Left kidney (tissue), 8 donors: Measurements from ENCODE around the gene USP33. TPM values are rescaled to one million over a fixed set of nuclear protein-coding genes. Genes with fewer than 3 reads are reported as not detected.
"Not testable (repeated sequence)": the region's sequence is repeated elsewhere in the genome, so short reads cannot be mapped to it uniquely, and the experiment has no call there.

Experiments used
- DNase-seq: peaks from one replicate; pipeline ENCODE4 v3.0.0-alpha.2; 2013
- long read RNA-seq, 8 donors: transcript quantifications; one replicate each; lab custom pipeline, GENCODE V29; 2026
- polyA plus RNA-seq: library from polyadenylated mRNA; unstranded; fragments of 120-200 nt; gene quantifications from one replicate; pipeline ENCODE4 v1.2.1, GENCODE V29; 2013; ENCODE audit not compliant: insufficient read length

The USP33 gene
- polyA plus RNA-seq, result 121 TPM
- long read RNA-seq, donor 1, partial matches to known transcripts, result 5 of 8 reads
- long read RNA-seq, donor 1, other reads (novel, unspliced or antisense), result 0 of 8 reads
- long read RNA-seq, donor 2, full-length matches to known transcripts, result 3 of 28 reads
- long read RNA-seq, donor 2, partial matches to known transcripts, result 25 of 28 reads
- long read RNA-seq, donor 2, other reads (novel, unspliced or antisense), result 0 of 28 reads
- long read RNA-seq, donor 3, partial matches to known transcripts, result 0 of 1 reads
- long read RNA-seq, donor 3, other reads (novel, unspliced or antisense), result 0 of 1 reads
- long read RNA-seq, donor 4, result 0 reads
- long read RNA-seq, donor 5, full-length matches to known transcripts, result 5 of 23 reads
- long read RNA-seq, donor 5, partial matches to known transcripts, result 18 of 23 reads
- long read RNA-seq, donor 5, other reads (novel, unspliced or antisense), result 0 of 23 reads
- long read RNA-seq, donor 6, full-length matches to known transcripts, result 2 of 10 reads
- long read RNA-seq, donor 6, partial matches to known transcripts, result 8 of 10 reads
- long read RNA-seq, donor 6, other reads (novel, unspliced or antisense), result 0 of 10 reads
- long read RNA-seq, donor 7, full-length matches to known transcripts, result 3 of 20 reads
- long read RNA-seq, donor 7, partial matches to known transcripts, result 17 of 20 reads
- long read RNA-seq, donor 7, other reads (novel, unspliced or antisense), result 0 of 20 reads
- long read RNA-seq, donor 8, full-length matches to known transcripts, result 3 of 10 reads
- long read RNA-seq, donor 8, partial matches to known transcripts, result 7 of 10 reads
- long read RNA-seq, donor 8, other reads (novel, unspliced or antisense), result 0 of 10 reads

- peak; percentile 89 for DNase-seq
Observed at GRCh38 chr1:77759071-77760028, at the start of gene USP33. Gene USP33, minus strand, starts transcription at chr1:77759852. Its CDS starts 18,155 bp downstream, at chr1:77741697.

GRCh38 chr1:77803371-77803770 is 43.7 kb upstream of the USP33 start:
- no peak for DNase-seq

DNA sequence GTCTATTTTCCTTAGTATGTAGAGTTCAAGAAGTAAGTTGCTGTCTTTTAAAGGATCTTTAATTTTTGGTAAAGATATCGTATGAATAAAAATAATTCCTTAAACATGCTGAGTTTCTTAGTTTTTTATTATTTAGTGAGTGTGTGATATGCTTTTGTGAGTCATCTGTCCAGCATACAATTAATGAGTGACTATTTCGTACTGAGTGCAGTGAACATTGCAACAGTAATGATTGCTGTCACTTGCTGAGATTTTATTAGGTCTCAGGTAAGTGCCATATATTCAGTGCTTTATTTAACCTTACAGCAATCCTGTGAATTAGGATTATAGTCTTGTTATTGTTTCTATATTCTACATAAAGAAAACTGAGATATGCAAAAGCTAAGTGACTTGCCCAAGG is 42.4 kb upstream of the USP33 start:
- DNase-seq, result no peak

DNA sequence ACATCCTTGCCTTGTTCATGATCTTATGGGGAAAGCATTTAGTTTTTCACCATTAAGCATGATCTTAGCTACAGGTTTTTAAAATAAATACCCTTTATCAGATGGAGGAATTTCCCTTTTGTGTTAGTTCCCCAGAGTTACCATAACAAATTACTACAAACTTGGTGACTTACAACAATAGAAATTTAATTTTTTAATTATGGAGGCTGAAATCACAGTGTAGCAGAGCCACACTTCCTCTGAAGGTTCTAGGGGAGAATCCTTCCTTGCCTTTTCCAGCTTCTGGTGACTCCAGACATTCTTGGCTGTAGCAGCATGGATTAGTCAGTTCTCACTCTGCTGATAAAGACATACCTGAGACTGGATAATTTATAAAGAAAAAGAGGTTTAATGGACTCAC is 38.3 kb upstream of the USP33 start:
- no peak for DNase-seq

GRCh38 chr1:77796695-77797405 is 37.2 kb upstream of the USP33 start:
- no peak for DNase-seq

- DNase-seq, result no peak
Observed at GRCh38 chr1:77794550-77794949, 34.9 kb upstream of the USP33 start.

- not testable (repeated sequence) for DNase-seq
Observed at GRCh38 chr1:77786093-77786741, 26.6 kb upstream of the USP33 start.

- DNase-seq, result no peak
Observed at GRCh38 chr1:77783141-77783540, 23.5 kb upstream of the USP33 start.

GRCh38 chr1:77781683-77782082 is 22.0 kb upstream of the USP33 start:
- DNase-seq, result no peak

DNA sequence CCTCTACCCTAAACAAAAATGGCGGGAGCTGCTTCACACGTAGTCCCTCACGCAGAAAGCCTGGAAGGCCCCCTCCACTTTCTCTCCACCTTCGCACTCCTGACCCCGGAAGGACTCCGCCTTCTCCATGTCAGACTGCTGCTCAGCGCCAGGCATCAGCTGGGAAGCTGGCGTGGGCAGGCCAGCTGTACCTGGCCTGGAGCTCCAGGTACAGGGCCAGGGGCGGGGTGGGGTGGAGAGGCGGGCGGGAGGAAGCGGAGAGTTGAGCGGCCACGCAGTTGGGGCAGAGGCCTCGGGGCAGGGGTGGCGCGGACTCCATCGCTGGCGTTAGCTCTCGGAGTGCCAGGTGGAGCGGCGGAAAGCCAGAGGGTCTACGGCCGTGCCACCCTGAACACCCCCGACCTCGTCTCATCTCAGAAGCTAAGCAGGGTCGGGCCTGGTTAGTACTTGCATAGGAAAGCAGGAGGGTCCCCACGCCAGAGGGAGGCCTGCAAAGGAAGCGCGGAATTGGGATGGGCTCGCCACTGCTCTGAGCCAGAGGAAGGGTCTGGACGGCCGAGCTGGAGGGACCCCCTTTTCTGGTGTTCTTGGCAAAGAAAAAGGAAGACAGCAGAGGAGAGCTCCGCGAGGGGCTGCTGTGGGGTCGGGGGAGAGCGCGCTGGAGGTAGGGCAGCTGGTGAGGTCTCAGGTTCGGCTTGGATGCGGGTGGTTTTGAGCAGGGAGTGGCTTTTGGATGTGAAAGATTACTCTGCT is 20.1 kb upstream of the USP33 start, which contains the start of gene MIGA1:
Gene MIGA1, plus strand, starts transcription at position 121 of the 753 bp plus-strand sequence. CDS start 3,604 bp downstream, outside the sequence.
- peak; percentile 91 for DNase-seq

DNA sequence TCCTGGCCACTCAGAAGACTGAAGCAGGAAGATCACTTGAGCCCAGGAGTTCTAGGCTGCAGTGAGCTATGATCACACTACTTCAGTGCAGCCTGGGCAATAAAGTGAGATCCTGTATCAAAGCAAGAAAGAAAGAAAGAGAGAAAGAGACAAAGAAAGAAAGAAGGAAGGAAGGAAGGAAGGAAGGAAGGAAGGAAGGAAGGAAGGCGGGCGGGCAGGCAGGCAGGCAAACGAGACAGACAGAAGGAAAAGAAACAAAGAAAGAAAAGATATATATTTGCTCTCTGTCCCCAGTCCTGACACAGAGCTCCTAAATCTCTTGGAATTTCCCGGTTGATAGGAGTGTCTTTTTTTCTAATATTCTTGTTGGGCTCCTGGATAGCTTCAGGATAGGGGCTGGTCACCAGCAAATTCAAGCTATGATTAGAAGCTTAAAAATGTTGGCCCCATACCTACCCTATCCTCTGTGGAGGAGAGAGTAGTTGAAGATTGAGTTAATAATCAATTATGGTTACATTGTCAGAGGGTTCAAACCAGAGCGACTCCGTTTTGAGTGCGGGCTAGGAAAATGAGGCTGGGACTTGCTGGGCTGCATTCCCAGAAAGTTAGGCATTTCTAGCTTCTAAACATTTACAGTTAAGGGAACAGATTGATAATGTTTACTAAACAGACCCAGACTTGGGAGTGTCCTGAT is 16.5 kb upstream of the USP33 start:
- DNase-seq, result no peak

- no peak for DNase-seq
Observed at GRCh38 chr1:77768006-77768405, 8.4 kb upstream of the USP33 start.

DNA sequence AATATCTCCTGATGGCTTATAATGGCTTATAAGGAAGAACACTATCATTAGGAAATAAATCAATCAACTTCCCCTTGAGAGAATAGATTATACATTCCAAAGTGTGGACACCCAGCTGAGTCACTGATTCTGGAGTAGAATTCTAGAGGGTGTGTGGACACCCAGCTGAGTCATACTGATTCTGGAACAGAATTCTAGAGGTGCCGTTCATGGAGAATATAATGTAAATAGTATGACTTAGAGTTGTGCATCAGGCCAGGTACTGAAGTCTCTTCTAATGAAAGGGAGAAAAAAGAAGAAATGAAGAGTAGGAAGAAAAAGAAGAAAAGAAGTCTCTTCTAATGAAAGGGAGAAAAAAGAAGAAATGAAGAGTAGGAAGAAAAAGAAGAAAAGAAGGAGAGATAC is 2.4 kb upstream of the USP33 start:
- DNase-seq, result no peak

DNA sequence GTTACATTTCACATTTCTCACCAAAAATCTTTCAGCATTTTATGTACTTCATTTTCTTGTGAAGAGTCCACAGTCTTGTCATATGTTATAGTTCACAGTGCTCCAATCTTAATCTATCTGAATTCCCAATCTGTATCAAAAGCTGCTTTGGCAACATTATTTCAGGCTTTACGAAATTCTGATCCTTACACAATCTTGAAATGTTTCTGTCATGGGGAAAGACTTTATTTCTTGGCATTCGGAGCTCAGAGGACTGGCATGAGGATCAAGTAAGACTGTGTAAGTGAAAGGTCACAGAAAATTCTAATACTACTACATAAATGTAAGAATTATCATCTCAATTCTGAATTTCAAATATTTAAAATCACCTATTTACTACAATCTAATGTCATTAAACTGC is 2.0 kb downstream of the USP33 start:
- DNase-seq, result no peak

DNA sequence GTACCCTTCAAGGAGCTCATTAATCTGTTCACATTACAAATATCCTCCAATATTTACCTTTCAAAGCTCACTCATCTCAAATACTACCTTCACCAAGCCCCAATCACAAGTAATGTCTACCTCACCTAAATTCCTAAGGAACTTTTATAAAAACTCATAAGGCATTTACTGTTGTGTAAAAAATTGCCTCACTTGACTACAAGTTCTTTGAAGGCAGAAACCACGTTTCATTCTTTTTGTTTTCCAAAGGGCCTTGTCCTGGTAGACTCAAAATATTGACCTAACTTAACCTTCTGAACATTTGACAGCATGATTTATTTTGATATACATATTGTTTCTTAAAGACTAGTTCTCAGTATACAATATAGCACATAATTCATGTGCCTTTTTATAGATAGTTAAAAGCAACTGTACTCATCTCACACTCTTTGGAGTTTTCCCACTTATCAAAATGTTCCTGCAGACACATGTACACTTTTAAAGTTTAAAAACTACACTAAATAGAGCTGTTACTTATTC is 2.5 kb downstream of the USP33 start:
- DNase-seq, result no peak

- DNase-seq, result no peak
Observed at GRCh38 chr1:77756052-77756754, 3.4 kb downstream of the USP33 start.

GRCh38 chr1:77749489-77749888 is 10.2 kb downstream of the USP33 start:
- not testable (repeated sequence) for DNase-seq

DNA sequence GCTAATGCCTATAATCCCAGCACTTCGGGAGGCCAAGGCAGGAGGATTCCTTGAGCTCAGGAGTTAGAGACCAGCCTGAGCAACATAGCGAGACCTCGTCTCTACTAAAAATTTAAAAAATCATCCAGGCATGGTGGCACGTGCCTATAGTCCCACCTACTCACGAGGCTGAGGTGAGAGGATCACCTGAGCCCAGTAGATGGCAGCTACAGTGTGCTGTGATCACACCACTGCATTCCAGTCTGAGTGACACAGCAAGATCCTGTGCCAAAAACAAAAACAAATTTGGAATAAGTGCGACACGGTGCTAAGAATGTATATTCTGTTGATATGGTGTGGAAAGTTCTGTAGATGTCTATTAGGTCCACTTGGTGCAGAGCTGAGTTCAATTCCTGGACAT is 15.1 kb downstream of the USP33 start:
- DNase-seq, result no peak
